Psoas muscle (tissue), 8 donors: Measurements from ENCODE around the gene RDH11. TPM values are rescaled to one million over a fixed set of nuclear protein-coding genes. Genes with fewer than 3 reads are reported as not detected.

ENCODE experiments used
- ATAC-seq, 4 donors: fragments of 200-7000 bp; cut with Tn5 transposase; one replicate each; pipeline ENCODE4 v1.9.1; 2020; ENCODE audit warnings: moderate library complexity in 3 of 4, mild to moderate bottlenecking in 2 of 4
- DNase-seq, 2 donors: peaks; one replicate each; pipeline ENCODE4 v3.0.0-alpha.2; 2020
- H3K27ac ChIP-seq: fragments of 200-600 bp; one replicate; pipeline ENCODE4 v1.8.0; 2022
- H3K27me3 ChIP-seq, 3 donors: fragments of 200-600 bp in 1 of 3; one replicate each; pipeline versions ENCODE4 v1.6.1 to v1.8.0; 2013 to 2022; ENCODE audit warnings: low read length in 2 of 3, mild to moderate bottlenecking in 2 of 3, moderate library complexity in 1 of 3; ENCODE audit not compliant: insufficient read depth in 3 of 3
- H3K36me3 ChIP-seq, 2 donors: fragments of 200-600 bp in 1 of 2; one replicate each; pipeline versions ENCODE4 v1.6.1 to v1.8.0; 2013 to 2022; ENCODE audit warnings: low read depth in 1 of 2, mild to moderate bottlenecking in 1 of 2, moderate library complexity in 1 of 2; ENCODE audit not compliant: insufficient read depth in 1 of 2
- H3K4me1 ChIP-seq: fragments of 200-600 bp; one replicate; pipeline ENCODE4 v1.8.0; 2022
- H3K4me3 ChIP-seq: fragments of 200-600 bp; one replicate; pipeline ENCODE4 v1.8.0; 2022; ENCODE audit warnings: mild to moderate bottlenecking
- H3K9me3 ChIP-seq: fragments of 200-600 bp; one replicate; pipeline ENCODE4 v1.8.0; 2022
- whole genome bisulfite sequencing, 3 donors: extraction: QIAGEN DNeasy Blood & Tissue Kit; methylation state at CpG; one replicate each; pipeline versions ENCODE4 v1.1.6 to v1.1.7; 2013; 5-methylcytosine and 5-hydroxymethylcytosine counted together
- intact Hi-C, 2 donors: fragments of 100-400 bp; cut with DNase I; formaldehyde crosslinking; loops; one replicate each; pipeline versions ENCODE4 v1.11.0 to v1.14.2; 2022
- polyA plus RNA-seq, 3 donors: library from polyadenylated mRNA; stranded (reverse); fragments of 200-250 nt; gene quantifications; one replicate each; pipeline ENCODE4 v1.2.3, GENCODE V29; 2013
- total RNA-seq, 4 donors: library from RNA; stranded (reverse); fragmentation: NEBNext Ultra II Directional in 2 of 4; extraction: Animal tissue kit (Norgen Biotek cat#: 25700) in 2 of 4; gene quantifications; one replicate each; pipeline versions ENCODE4 v1.2.1 to v1.2.4, GENCODE V29; 2021 to 2023
- TF ChIP-seq, protein P1 (sequence below): fragments of 200-600 bp; IDR thresholded peaks from one replicate; pipeline ENCODE4 v1.8.0; 2022; ENCODE audit warnings: antibody characterized with exemption
- donor health status: healthy with polysubstance abuse.
- donor health status: DM: no; HTN: no; CAD: no; lungs with moderate emphysema.
- donor health status: Bipolar disorder and iron deficiency.
- donor health status: healthy.
- donor health status: DM: yes; HTN: yes; CAD: no.
- donor health status: DM: no; HTN: no; CAD: no.
- donor health status: DM: no; HTN: no; CAD: no.
- donor health status: DM: yes; HTN: yes; CAD: no.

Gene RDH11
- total and polyA plus RNA-seq, 7 donors: 5.4 to 15.6 (median 8.5) TPM

GRCh38 chr14:67680121-67680602 lies 15.4 kb downstream of the RDH11 start:
- no peak overlapping the region for H3K27ac ChIP-seq
- peaks cover under 1% of the 10 kb centered on the region for H3K4me1 ChIP-seq
- 92 to 93% (median 93%) methylated on average over 3 of the region's 3 CpGs for WGBS, 3 donors
- no peaks in the 10 kb centered on the region for H3K27me3 ChIP-seq
- intact Hi-C loops: no loop called here
- no peak overlapping the region for H3K4me3 ChIP-seq
- peaks cover under 1 to 35% of the 10 kb centered on the region in 2 donors for H3K36me3 ChIP-seq
- TF ChIP-seq, protein P1, sequence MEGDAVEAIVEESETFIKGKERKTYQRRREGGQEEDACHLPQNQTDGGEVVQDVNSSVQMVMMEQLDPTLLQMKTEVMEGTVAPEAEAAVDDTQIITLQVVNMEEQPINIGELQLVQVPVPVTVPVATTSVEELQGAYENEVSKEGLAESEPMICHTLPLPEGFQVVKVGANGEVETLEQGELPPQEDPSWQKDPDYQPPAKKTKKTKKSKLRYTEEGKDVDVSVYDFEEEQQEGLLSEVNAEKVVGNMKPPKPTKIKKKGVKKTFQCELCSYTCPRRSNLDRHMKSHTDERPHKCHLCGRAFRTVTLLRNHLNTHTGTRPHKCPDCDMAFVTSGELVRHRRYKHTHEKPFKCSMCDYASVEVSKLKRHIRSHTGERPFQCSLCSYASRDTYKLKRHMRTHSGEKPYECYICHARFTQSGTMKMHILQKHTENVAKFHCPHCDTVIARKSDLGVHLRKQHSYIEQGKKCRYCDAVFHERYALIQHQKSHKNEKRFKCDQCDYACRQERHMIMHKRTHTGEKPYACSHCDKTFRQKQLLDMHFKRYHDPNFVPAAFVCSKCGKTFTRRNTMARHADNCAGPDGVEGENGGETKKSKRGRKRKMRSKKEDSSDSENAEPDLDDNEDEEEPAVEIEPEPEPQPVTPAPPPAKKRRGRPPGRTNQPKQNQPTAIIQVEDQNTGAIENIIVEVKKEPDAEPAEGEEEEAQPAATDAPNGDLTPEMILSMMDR: no peak
- DNase-seq: no peak
- no peak for ATAC-seq
- no peaks in the 10 kb centered on the region for H3K9me3 ChIP-seq

GRCh38 chr14:67679006-67679405 lies 16.6 kb downstream of the RDH11 start:
- Histone ChIP-seq H3K36me3 (peaks cover 0 to 24% of the 10 kb centered on the region in 2 donors), H3K4me3 (no peak overlapping the region), H3K9me3 (no peaks in the 10 kb centered on the region), H3K4me1 (peaks cover 2% of the 10 kb centered on the region), H3K27ac (no peak overlapping the region), H3K27me3 (no peaks in the 10 kb centered on the region)
- no peak for DNase-seq
- 63 to 87% (median 82%) methylated on average over 2 of the region's 2 CpGs for WGBS, 3 donors
- intact Hi-C loops: no loop called here
- TF ChIP-seq, protein P1: no peak
- ATAC-seq: no peak

- ATAC-seq (no peak), DNase-seq (no peak)
- intact Hi-C loops: no loop called here
- TF ChIP-seq, protein P1: no peak
- Histone ChIP-seq H3K27ac (peak overlapping the region; percentile 99), H3K4me1 (peaks cover 31% of the 10 kb centered on the region), H3K36me3 (peaks cover 0 to 10% of the 10 kb centered on the region in 2 donors), H3K27me3 (no peaks in the 10 kb centered on the region), H3K4me3 (peak overlapping the region; percentile 97), H3K9me3 (no peaks in the 10 kb centered on the region)
- WGBS, 3 donors: 18 to 25% (median 22%) methylated on average over 16 of the region's 16 CpGs
Observed at GRCh38 chr14:67675219-67675582, 20.4 kb downstream of the RDH11 start.

GRCh38 chr14:67674480-67675218 lies 20.9 kb downstream of the RDH11 start, which contains the start of gene VTI1B:
VTI1B (minus strand) TSS chr14:67674632; CDS start chr14:67674489, 143 bp downstream.
- intact Hi-C loops: no loop called here
- H3K27ac ChIP-seq: peak within 1 kb of the TSS; percentile 99
- 0% methylated on average over 66 to 87 of the region's 87 CpGs for WGBS, 3 donors
- peaks cover 31% of the 10 kb centered on the region for H3K4me1 ChIP-seq
- peaks cover 0 to 10% of the 10 kb centered on the region in 2 donors for H3K36me3 ChIP-seq
- TF ChIP-seq, protein P1: no peak
- DNase-seq (peak; percentile 85 to 93), ATAC-seq (peak; percentile 96 to 97 (median 96))
- H3K9me3 ChIP-seq: no peaks in the 10 kb centered on the region
- peak within 1 kb of the TSS; percentile 97 for H3K4me3 ChIP-seq
- no peaks in the 10 kb centered on the region for H3K27me3 ChIP-seq
